ENCODE results near the gene ALAS1.

DNA sequence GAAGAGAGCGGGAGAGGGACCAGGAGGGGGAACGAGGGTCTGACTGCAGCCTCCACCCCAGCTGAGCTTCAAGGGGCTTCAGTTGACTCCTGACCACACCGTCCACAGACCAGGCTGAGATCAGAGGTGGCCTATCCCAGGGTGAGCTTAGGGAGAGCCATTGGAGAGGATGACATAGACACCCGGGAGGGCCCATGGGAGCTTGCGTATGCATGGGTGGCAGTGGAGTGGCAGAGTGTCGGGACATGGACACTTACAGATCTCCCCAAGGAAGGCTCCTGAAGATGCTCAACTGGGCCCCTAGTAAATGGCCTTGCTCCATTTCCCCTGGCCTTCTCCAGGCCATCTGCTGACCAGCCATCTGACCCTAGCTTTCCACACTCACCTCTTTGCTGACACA, 12.6 kb upstream of the ALAS1 start:
- TF ChIP-seq, protein P1, sequence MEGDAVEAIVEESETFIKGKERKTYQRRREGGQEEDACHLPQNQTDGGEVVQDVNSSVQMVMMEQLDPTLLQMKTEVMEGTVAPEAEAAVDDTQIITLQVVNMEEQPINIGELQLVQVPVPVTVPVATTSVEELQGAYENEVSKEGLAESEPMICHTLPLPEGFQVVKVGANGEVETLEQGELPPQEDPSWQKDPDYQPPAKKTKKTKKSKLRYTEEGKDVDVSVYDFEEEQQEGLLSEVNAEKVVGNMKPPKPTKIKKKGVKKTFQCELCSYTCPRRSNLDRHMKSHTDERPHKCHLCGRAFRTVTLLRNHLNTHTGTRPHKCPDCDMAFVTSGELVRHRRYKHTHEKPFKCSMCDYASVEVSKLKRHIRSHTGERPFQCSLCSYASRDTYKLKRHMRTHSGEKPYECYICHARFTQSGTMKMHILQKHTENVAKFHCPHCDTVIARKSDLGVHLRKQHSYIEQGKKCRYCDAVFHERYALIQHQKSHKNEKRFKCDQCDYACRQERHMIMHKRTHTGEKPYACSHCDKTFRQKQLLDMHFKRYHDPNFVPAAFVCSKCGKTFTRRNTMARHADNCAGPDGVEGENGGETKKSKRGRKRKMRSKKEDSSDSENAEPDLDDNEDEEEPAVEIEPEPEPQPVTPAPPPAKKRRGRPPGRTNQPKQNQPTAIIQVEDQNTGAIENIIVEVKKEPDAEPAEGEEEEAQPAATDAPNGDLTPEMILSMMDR (IDR thresholded peaks at IDR 0.05 in 8 of 11, conservative IDR thresholded peaks at IDR 0.05 in 3 of 11): no peak
- no peak for TF ChIP-seq POLR2A (IDR thresholded peaks at IDR 0.05)

All from spleen (tissue), 7 donors.